Heart right ventricle (tissue), 16 donors: ENCODE data around the gene RAC2. TPM values are rescaled to one million over a fixed set of nuclear protein-coding genes. Genes with fewer than 3 reads are reported as not detected.
A peak's percentile ranks its signal among the peaks of the same experiment; 100 is the strongest.

ENCODE experiments used
- ATAC-seq, 8 donors: fragments of 200-7000 bp; cut with Tn5 transposase; one replicate each; pipeline ENCODE4 v1.9.1; 2020; ENCODE audit warnings: mild to moderate bottlenecking in 8 of 8, moderate library complexity in 8 of 8, moderate number of reproducible peaks in 1 of 8
- DNase-seq, 2 donors: peaks; one replicate each; pipeline ENCODE4 v3.0.0-alpha.2; 2020
- H3K27ac ChIP-seq, 10 donors: fragments of 200-600 bp; sonication (generic) in 2 of 10; one replicate each; pipeline versions ENCODE4 v1.5.0 to v1.8.0; 2020 to 2022; ENCODE audit warnings: mild to moderate bottlenecking in 3 of 10
- H3K27me3 ChIP-seq, 7 donors: fragments of 200-600 bp; one replicate each; pipeline ENCODE4 v1.8.0; 2021 to 2022; ENCODE audit warnings: mild to moderate bottlenecking in 2 of 7
- H3K36me3 ChIP-seq, 9 donors: fragments of 200-600 bp; sonication (generic) in 1 of 9; one replicate each; pipeline versions ENCODE4 v1.5.0 to v1.8.0; 2020 to 2022; ENCODE audit warnings: mild to moderate bottlenecking in 2 of 9
- H3K4me1 ChIP-seq, 9 donors: fragments of 200-600 bp; sonication (generic) in 1 of 9; one replicate each; pipeline versions ENCODE4 v1.5.0 to v1.8.0; 2020 to 2022; ENCODE audit warnings: mild to moderate bottlenecking in 4 of 9
- H3K4me3 ChIP-seq, 10 donors: fragments of 200-600 bp; sonication (generic) in 2 of 10; one replicate each; pipeline versions ENCODE4 v1.5.0 to v1.8.0; 2020 to 2022; ENCODE audit warnings: mild to moderate bottlenecking in 7 of 10, moderate library complexity in 2 of 10
- H3K9me3 ChIP-seq, 11 donors: fragments of 200-600 bp in 10 of 11; sonication (generic) in 2 of 11; one replicate each; pipeline versions ENCODE4 v1.5.0 to v1.8.0; 2013 to 2022; ENCODE audit warnings: mild to moderate bottlenecking in 2 of 11, control low read depth in 1 of 11, moderate library complexity in 1 of 11
- WGBS, 2 donors: extraction: QIAGEN DNeasy Blood & Tissue Kit; methylation state at CpG; one replicate each; pipeline ENCODE4 v1.1.7; 2013; ENCODE audit warnings: inconsistent platforms in 1 of 2; 5-methylcytosine and 5-hydroxymethylcytosine counted together
- intact Hi-C, 10 donors: fragments of 100-400 bp; cut with DNase I; formaldehyde crosslinking; loops; one replicate each; pipeline versions ENCODE4 v1.11.1 to v1.14.2; 2022
- long read RNA-seq, 3 donors: library from polyadenylated mRNA; unstranded; transcript quantifications; one replicate each; pipeline ENCODE4 v2.0.0, GENCODE V29; 2020 to 2021
- polyA plus RNA-seq, 2 donors: library from polyadenylated mRNA; stranded (reverse); fragments of 200-250 nt; gene quantifications; one replicate each; pipeline ENCODE4 v1.2.3, GENCODE V29; 2013
- total RNA-seq, 10 donors: library from RNA; stranded (reverse); fragmentation: NEBNext Ultra II Directional in 3 of 10; extraction: Animal tissue kit (Norgen Biotek cat#: 25700) in 3 of 10; gene quantifications; one replicate each; pipeline versions ENCODE4 v1.2.1 to v1.2.4, GENCODE V29; 2021 to 2023
- TF ChIP-seq, protein P1 (sequence below), 9 donors: fragments of 200-600 bp; sonication (generic) in 2 of 9; IDR thresholded peaks; one replicate each; pipeline versions ENCODE4 v1.5.0 to v1.8.0; 2021 to 2022; ENCODE audit warnings: antibody characterized with exemption in 9 of 9, mild to moderate bottlenecking in 5 of 9, moderate library complexity in 1 of 9
- donor health status: Arrhythmogenic right ventricular cardiomyopathy.
- donor health status: ischemic (EF 13 %, LVEDD 7.1; RV severe dilation, severe dysfunction).
- donor health status: healthy with polysubstance abuse.
- donor health status: DM: no; HTN: yes; CAD: no.
- donor health status: DM: no; HTN: no; CAD: no.
- donor health status: ischemic (EF 25% LVEDD 6.9; RV normal size, moderate dysfunction).
- donor health status: ischemic (EF 25% LVEDD 5.7; RV mildly dilated, moderate dysfunction).
- donor health status: healthy.
- donor health status: DM: yes; HTN: yes; CAD: no.
- donor health status: Ischemic cardiomyopathy.
- donor health status: ischemic (EF 35%, LVEDD 5.7; RV mildly dilated, moderate dysfunction).
- donor health status: nonischemic (EF 11% LVEDD 7.7; RV severe dilation, severe dysfunction).
- donor health status: DM: yes; HTN: yes; CAD: no.
- donor health status: PGD.
- donor health status: ischemic (EF 29% LVEDD 5.4; RV normal size, mild dysfunction).
- donor health status: nonischemic (EF 23%, LVEDD 6.1; RV moderate dilation, normal function).

The RAC2 gene
- total RNA-seq (10 to 100 TPM in 1 of 10 donors, 1 to 10 TPM in 9; 1.1 to 37.1 (median 3.5) TPM), polyA plus RNA-seq (1 to 10 TPM; 1.4 to 5.0 TPM)
- long read RNA-seq, donor 1, transcript RAC2-201 (7 exons, 1,482 nt) = major isoform, 6 of 6 reads
- long read RNA-seq, donor 1, partial matches to known transcripts = 0 of 6 reads
- long read RNA-seq, donor 1, other reads (novel, unspliced or antisense) = 0 of 6 reads
- long read RNA-seq, donor 2, partial matches to known transcripts = 2 of 4 reads
- long read RNA-seq, donor 2, other reads (novel, unspliced or antisense) = 0 of 4 reads
- long read RNA-seq, donor 3 = 0 reads

DNA sequence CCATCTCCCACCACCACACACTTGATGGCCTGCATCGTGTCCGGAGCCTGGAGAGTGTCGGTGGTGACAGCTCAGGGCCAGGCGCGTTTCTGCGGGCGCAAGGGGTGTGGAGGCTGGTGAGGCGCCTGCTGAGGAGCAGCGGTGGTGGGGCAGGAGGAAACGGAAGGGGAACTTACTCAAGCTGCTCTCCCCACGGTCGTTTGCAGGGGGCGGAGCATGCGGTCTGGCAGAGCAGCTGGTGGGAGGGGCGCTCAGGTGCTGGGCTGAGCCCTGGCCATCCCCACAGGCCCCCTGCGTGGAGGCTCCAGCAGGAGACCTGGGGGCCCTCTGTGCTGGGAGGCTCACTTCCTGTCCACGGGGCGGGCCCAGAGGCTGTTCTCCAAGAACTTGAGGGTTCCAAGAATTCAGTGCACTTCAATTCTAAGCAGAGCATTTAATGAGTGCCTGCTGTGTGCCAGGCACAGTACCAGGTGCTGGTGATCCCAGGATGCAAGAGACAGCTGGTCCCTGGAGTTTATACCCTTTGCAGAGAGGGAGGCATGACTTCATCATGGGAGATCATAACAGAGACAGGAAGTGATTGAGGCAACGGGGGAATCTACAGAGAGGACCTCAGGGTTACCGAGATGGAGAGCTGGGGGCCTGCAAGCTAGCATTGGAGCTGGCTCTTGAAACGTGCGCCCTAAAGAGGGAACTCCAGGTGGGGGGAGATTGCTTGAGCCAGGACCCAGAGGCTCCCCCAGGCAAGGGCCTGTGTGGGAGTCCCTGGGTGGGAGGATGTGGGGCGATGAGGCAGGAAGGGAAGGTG lies at the start of gene RAC2:
Gene RAC2 (minus strand): TSS at position 156 of the 808 bp plus-strand sequence. CDS start 121 bp downstream, at position 35.
- WGBS, 2 donors = 12 to 14% methylated on average over 22 to 23 of the region's 23 CpGs
- Histone ChIP-seq H3K27ac (peak within 1 kb of the TSS in 4 of 10 donors; percentile 28 to 90 (median 59)), H3K36me3 (peaks cover 0 to 21% (median 0%) of the 10 kb centered on the region in 9 donors), H3K4me1 (peaks cover 0 to 62% (median 0%) of the 10 kb centered on the region in 9 donors), H3K4me3 (peak within 1 kb of the TSS in 8 of 10 donors; percentile 3 to 71 (median 37)), H3K9me3 (no peaks in the 10 kb centered on the region), H3K27me3 (peaks cover 13 to 65% (median 58%) of the 10 kb centered on the region in 7 donors)
- ATAC-seq (peak; percentile 47 to 76 (median 73)), DNase-seq (peak; percentile 42 to 71)
- TF ChIP-seq, protein P1, sequence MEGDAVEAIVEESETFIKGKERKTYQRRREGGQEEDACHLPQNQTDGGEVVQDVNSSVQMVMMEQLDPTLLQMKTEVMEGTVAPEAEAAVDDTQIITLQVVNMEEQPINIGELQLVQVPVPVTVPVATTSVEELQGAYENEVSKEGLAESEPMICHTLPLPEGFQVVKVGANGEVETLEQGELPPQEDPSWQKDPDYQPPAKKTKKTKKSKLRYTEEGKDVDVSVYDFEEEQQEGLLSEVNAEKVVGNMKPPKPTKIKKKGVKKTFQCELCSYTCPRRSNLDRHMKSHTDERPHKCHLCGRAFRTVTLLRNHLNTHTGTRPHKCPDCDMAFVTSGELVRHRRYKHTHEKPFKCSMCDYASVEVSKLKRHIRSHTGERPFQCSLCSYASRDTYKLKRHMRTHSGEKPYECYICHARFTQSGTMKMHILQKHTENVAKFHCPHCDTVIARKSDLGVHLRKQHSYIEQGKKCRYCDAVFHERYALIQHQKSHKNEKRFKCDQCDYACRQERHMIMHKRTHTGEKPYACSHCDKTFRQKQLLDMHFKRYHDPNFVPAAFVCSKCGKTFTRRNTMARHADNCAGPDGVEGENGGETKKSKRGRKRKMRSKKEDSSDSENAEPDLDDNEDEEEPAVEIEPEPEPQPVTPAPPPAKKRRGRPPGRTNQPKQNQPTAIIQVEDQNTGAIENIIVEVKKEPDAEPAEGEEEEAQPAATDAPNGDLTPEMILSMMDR (IDR thresholded peaks at IDR 0.05) = no peak
- intact Hi-C loops = no loop called here

DNA sequence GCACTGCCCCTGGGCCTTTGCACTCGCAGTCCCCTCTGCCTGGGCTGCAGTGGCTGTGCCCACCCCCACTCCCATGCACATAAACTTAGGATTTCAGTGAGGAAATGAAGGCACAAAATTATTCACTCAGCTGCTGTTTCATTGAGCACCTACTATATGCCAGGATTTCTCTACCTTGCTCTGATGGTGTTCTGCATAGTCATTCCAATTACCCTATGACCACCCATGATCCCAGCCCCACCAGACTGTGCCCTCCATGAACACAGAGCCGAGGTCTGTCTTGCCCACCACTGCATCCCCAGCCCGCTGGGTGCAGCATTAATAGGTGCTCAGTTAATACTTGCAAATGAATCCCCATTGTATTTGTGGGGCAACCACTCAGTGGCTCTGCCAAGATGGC lies 49.1 kb upstream of the RAC2 start:
- WGBS, 2 donors = 87 to 93% methylated on average over 3 of the region's 3 CpGs
- Histone ChIP-seq H3K36me3 (peaks cover 0 to 91% (median 0%) of the 10 kb centered on the region in 9 donors), H3K4me3 (no peak overlapping the region), H3K4me1 (peaks cover 0 to 56% (median 0%) of the 10 kb centered on the region in 9 donors), H3K9me3 (peaks cover 0 to 7% (median 0%) of the 10 kb centered on the region in 11 donors), H3K27ac (no peak overlapping the region), H3K27me3 (peaks cover 0 to 44% (median 21%) of the 10 kb centered on the region in 7 donors)
- intact Hi-C loops = no loop called here
- DNase-seq (no peak), ATAC-seq (no peak)
- TF ChIP-seq, protein P1 (IDR thresholded peaks at IDR 0.05) = no peak

DNA sequence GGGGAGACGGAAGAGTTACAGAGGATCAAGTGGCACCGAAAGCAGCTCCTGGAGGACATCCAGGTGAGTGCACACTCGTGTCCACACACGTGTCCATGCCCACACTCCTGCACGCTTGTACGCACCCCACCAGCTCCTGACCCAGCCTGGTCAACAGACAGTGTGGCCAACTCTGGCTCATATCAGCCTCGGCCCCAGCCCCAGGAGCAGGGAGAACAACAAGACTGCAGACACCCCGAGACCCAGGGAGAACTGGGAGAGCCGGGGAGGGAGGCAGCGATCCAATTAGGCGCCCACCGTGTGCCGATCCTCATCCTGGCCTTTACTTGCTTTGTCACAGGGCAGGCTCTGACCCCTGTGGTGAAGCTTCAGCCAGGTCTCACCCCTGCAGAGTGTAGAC lies 48.6 kb upstream of the RAC2 start:
- H3K4me3 ChIP-seq = no peak overlapping the region
- 71 to 74% methylated on average over 13 of the region's 13 CpGs for WGBS, 2 donors
- H3K9me3 ChIP-seq = peaks cover 0 to 7% (median 0%) of the 10 kb centered on the region in 11 donors
- H3K4me1 ChIP-seq = peaks cover 0 to 54% (median 0%) of the 10 kb centered on the region in 9 donors
- no peak overlapping the region for H3K27ac ChIP-seq
- intact Hi-C loops = no loop called here
- H3K36me3 ChIP-seq = peaks cover 0 to 92% (median 0%) of the 10 kb centered on the region in 9 donors
- DNase-seq (no peak), ATAC-seq (no peak)
- H3K27me3 ChIP-seq = peaks cover 0 to 44% (median 21%) of the 10 kb centered on the region in 7 donors
- TF ChIP-seq, protein P1 (IDR thresholded peaks at IDR 0.05) = no peak

DNA sequence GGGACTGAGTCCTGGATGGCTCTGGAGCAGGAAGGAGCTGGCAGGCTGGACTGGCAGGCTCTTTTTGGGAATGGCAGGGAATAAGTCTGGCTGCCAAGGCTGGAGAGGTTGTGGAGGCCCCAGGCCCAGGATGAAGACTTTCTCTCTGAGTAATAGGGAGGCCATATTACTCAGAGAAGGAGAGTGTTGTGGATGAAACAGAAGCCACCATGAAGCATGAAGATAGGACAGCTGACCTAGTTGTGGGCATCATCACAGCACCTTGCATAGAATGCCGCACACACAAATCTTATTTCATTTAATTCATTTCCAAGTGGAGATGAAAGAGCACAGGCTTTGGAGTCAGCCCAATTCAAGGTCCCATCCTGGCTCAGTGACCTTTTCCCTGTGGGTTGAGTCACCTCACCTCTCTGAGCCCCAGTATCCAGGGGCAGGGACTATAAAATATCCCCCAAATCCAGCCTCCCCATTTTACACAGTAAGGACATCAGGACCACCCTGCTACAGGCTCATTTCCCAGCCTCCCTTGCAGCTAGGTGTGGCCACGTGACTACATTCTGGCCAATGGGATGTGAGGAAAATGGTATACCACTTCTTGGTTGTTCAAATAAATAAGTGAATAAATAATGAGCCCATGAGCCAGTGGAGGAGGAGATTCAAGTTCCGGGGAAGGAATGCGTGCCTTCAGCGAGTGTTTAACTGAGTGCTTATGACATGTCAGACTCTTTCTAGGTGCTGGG lies 47.7 kb upstream of the RAC2 start:
- intact Hi-C loops = no loop called here

More for the DNA sequence above, 47.7 kb upstream of the RAC2 start:
- peaks cover 0 to 51% (median 22%) of the 10 kb centered on the region in 7 donors for H3K27me3 ChIP-seq
- peaks cover 0 to 52% (median 0%) of the 10 kb centered on the region in 9 donors for H3K4me1 ChIP-seq
- TF ChIP-seq, protein P1 (IDR thresholded peaks at IDR 0.05) = no peak
- peaks cover 0 to 91% (median 0%) of the 10 kb centered on the region in 9 donors for H3K36me3 ChIP-seq
- no peak overlapping the region for H3K4me3 ChIP-seq
- H3K27ac ChIP-seq = no peak overlapping the region
- DNase-seq (no peak), ATAC-seq (no peak)
- 93 to 97% methylated on average over 5 of the region's 5 CpGs for WGBS, 2 donors
- H3K9me3 ChIP-seq = peaks cover 0 to 7% (median 0%) of the 10 kb centered on the region in 11 donors
